Mesangial cell (primary cell): ENCODE measurements around the gene B3GALNT1. TPM values are rescaled to one million over a fixed set of nuclear protein-coding genes. Genes with fewer than 3 reads are reported as not detected.

Experiments
- total RNA-seq: library from RNA; depleted of rRNA; stranded (reverse); fragments of >200 nt; gene quantifications from 2 replicates; pipeline ENCODE4 v1.2.3, GENCODE V29; 2015

B3GALNT1 gene, protein sequence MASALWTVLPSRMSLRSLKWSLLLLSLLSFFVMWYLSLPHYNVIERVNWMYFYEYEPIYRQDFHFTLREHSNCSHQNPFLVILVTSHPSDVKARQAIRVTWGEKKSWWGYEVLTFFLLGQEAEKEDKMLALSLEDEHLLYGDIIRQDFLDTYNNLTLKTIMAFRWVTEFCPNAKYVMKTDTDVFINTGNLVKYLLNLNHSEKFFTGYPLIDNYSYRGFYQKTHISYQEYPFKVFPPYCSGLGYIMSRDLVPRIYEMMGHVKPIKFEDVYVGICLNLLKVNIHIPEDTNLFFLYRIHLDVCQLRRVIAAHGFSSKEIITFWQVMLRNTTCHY
- 19.1 and 19.7 TPM in 2 replicates for total RNA-seq

DNA sequence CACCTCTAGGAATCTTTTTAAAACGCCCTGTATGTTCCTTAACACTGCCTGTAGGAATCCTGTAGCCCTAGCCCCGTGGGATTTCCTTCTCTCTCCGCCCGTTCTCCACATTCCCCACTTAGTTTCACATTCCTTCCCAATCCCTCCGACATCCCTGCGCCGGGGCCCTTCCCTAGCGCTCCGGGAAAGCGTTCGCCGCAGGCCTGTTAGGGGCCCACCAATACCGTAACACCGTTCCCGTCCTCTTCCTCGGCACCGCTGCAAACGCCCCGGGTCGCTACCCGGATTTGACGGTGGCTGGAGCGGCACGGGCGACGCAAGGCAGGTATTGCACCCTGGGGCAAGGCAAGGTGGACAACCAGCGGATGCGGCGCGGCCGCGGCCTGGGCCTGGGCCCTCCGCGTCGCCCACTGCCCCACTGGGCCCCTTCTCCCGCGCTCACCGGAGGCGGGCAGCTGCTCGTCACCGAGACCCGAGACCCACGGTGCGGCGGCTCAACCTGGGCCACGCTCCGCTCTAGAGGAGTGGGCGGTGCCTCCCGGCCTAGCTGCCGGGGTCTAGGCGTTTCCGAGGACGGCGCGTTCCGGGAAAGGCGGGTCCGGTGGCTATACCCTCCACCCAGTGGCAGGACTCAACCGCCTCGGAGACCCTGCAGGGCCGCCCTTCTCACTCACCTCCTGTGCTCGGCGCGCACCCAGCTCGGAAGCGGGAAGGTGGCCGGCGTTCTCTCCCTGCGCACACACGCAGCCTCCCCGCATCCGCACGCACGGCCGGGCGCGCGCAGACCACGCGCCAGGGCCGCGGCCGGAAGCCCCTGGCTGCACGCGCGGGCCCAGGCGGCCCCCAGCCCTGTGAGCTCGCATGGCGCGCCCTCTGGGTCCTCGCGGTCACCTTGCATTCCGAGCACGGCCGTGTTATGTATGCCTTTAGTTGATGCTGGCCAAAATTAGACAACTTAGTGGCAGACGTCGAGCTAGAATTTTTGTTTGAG lies at the start of gene B3GALNT1:
TSS of gene B3GALNT1 (minus strand) at position 789 of the 991 bp plus-strand sequence. CDS start 18,595 bp downstream, outside the sequence.

Other genes with a start within 250 kb of the B3GALNT1 start
- 25.3 and 28.5 TPM in 2 replicates for gene NMD3, start 116.0 kb upstream of the B3GALNT1 start, total RNA-seq